C4-2B (cell line): Measurements from ENCODE around the gene GRM3.

Experiments used
- ZFX ChIP-seq: fragments of 450-650 bp; IDR thresholded peaks from 2 replicates; pipeline ENCODE4 v1.6.1; 2017
- TF ChIP-seq, protein P1 (sequence below): fragments of 450-650 bp; conservative IDR thresholded peaks from 2 replicates; pipeline ENCODE4 v1.5.1; 2017; ENCODE audit warnings: mild to moderate bottlenecking

DNA sequence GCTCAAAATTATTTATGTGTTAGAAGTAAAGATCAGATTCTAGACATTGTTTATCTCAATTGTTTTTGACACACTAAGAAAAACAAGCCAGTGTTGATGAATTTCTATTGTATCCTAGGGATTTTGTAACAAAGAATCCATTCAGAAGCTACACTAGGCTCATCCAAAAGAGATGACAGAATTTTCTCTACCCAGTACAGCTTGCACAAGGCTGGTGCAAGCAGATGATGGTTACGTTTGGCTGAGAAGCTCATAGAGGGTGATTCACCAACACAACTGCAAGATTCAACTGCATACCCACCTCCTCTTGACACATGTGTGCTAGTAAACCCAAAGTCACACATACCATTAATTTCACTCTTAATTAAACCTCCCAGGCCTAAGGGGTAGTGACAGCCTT, 20.8 kb downstream of the GRM3 start:
- TF ChIP-seq, protein P1, sequence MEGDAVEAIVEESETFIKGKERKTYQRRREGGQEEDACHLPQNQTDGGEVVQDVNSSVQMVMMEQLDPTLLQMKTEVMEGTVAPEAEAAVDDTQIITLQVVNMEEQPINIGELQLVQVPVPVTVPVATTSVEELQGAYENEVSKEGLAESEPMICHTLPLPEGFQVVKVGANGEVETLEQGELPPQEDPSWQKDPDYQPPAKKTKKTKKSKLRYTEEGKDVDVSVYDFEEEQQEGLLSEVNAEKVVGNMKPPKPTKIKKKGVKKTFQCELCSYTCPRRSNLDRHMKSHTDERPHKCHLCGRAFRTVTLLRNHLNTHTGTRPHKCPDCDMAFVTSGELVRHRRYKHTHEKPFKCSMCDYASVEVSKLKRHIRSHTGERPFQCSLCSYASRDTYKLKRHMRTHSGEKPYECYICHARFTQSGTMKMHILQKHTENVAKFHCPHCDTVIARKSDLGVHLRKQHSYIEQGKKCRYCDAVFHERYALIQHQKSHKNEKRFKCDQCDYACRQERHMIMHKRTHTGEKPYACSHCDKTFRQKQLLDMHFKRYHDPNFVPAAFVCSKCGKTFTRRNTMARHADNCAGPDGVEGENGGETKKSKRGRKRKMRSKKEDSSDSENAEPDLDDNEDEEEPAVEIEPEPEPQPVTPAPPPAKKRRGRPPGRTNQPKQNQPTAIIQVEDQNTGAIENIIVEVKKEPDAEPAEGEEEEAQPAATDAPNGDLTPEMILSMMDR: no peak
- no peak for TF ChIP-seq ZFX
